NCI-H1930 (cell line): ENCODE data around the gene ASXL1.
"Not testable (repeated sequence)": the region's sequence is repeated elsewhere in the genome, so short reads cannot be mapped to it uniquely, and the experiment has no call there.

Source experiments
- DNase-seq, 2 experiments: peaks; one replicate each; lab custom pipeline; 2025; lab: John Stamatoyannopoulos, UW

ASXL1 gene

DNA sequence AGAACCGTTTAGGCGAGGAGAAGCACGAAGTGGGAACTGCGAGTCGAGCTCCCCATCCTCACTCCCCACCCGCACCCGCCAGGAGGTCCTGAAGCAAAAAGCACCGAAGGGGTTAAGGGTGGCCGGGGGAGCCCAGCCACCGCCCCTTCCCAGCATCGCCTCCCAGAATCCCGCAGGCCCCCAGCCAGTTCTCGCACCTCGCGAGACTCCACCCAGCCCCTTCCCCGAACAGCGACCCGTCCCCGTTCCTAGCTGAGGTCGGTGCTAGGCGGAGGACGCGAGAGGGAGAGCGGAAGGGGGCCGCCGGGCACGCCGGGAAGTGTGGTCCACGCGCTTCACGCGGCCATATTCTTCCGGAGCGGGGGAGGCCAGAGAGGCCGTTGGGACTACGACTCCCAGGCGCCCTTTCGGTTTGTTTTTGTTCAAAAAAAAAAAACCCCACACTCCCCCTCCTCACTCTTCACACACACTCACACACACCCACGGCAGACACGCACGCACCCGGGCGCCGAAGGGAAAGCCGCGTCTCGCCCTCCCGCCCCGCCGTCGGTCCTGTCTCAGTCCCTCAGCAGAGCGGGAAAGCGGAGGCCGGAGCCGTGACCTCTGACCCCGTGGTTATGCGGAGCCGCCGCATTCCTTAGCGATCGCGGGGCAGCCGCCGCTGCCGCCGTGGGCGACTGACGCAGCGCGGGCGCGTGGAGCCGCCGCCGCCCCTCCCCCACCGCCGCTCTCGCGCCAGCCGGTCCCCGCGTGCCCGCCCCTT is at the start of gene ASXL1:
ASXL1 (plus strand) TSS at position 463 of the 763 bp plus-strand sequence. CDS start 445 bp downstream, outside the sequence.
- peak; percentile 99 for DNase-seq

- DNase-seq = no peak
Observed at GRCh38 chr20:32312718-32313424, 45.3 kb upstream of the ASXL1 start.

DNA sequence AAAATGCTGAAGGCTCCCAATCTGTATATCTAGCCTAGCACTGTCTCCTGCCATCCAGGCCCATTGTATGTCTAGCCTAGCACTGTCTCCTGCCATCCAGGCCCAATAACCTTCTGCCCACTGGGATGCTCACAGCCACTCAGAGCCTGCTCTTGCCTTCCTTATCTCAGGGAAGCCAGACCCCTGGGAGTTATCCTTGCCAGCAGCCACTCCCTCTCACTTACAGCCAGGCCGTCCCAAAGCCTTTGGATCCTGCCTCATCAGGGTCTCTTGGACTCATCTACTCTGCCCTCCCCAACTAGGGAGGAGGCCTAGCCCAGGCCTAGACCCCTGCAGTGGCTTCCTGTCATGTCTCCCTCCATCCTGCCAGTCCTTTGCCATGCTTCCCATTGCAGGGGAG is 43.4 kb upstream of the ASXL1 start:
- no peak for DNase-seq

DNA sequence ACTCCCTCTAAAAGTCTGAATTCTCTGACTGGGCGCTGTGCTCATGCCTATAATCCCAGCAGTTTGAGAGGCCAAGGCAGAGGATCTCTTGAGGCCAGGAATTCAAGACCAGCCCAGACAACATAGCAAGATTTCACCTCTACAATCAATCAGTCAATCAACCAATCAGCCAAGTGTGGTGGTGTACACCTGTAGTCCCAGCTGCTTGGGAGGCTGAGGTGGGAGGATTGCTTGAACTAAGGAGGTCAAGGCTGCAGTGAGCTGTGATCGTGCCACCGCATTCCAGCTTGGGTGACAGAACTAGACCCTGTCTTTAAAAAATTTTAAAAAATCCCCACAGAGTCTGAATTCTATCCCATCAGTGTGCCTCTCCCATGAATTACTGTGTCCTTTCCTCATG is 42.7 kb upstream of the ASXL1 start:
- DNase-seq = no peak

DNA sequence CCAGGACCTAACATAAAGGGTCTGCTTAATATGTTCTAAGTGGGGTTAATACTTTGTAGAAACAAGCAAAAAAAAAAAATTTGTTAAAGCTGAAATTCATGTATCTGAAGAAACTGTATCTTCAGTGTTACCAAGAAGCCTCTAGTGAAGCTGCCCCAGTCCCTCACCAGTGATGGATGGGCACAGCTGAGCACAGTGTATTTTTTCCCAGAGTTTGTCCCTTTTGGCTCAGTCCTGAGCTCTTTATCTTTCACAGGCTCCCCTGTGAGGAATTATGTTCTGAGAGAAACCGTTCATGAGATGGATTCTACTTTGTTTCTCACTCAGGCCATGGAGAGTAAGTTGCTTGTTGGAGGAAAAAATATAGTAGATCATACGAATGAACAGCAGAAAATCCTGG is 42.2 kb upstream of the ASXL1 start:
- no peak for DNase-seq

DNA sequence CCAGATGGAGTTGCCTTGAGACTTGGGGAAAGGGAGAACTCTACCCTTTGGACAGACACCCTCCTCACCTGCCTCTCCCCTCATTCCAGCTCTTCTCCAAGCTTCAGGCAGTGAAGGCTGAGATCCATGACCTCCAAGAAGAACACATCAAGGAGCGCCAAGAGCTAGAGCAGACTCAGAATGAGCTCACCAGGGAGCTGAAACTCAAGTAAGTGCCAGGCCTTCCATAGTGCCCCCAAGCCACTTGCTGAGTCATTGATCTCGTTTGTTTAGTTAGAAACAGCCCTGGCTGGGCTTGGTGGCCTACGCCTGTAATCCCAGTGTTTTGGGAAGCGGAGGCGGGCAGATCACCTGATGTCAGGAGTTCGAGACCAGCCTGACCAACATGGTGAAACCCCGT is 41.5 kb upstream of the ASXL1 start:
- no peak for DNase-seq

GRCh38 chr20:32319100-32319499 is 39.0 kb upstream of the ASXL1 start:
- no peak for DNase-seq

DNA sequence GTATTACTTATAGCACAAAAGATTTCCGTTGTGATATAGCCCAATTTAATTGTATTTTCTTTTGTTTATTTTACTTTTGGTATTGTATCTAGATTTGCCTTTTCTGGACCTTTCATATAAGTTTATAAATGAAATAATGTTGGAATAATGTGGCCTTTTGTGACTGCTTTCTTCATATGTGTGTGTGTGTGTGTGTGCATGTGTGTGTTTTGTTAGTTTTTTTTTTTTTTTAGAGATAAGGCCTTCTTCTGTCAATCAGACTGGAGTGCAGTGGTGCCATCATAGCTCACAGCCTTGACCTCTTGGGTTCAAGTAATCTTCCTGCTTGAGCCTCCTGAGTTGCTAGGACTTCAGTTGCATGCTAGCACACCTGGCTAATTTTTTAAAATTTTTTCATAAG is 37.8 kb upstream of the ASXL1 start:
- no peak for DNase-seq

DNA sequence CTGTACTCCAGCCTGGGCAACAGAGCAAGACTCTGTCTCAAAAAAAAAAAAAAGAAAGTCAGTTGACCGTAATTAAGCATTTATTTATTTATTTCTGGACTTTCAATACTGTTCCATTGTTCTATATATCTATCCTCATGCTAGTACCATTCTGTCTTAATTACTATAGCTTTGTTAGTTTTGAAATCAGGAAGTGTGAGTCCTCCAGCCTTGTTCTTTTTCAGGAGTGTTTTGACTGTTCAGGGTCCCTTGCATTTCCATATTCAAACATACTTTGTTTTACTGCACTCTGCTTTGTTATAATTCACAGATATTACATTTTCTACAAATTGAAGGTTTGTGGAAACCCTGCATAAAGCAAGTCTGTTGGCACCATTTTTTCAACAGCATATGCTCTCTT is 36.7 kb upstream of the ASXL1 start:
- no peak for DNase-seq

DNA sequence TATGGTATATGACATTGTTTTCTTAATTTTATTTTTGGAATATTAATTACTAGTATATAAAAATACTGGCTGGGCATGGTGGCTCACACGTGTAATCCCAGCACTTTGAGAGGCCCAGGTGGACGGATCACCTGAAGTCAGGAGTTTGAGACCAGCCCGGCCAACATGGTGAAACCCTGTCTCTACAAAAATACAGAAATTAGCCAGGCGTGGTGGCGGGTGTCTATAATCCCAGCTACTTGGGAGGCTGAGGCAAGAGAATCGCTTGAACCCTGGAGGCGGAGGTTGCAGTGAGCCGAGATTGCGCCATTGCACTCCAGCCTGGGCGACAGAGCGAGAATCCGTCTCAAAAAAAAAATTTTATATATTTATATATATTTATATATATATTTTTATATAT is 35.9 kb upstream of the ASXL1 start:
- DNase-seq = not testable (repeated sequence)

DNA sequence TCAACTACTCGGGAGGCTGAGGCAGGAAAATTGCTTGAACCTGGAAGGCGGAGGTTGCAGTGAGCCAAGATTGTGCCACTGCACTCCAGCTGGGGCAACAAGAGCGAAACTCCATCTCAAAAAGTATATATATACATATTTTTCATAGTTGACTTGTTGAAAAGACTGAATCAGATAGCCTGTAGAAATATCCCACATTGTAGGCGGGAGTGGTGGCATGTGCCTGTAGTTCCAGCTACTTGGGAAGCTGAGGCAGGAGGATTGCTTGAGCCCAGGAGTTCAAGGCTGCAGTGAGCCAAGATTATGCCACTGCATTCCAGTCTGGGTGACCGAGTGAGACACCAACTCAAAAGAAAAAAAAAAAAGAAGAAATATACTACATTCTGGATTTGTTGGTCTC is 34.4 kb upstream of the ASXL1 start:
- not testable (repeated sequence) for DNase-seq

DNA sequence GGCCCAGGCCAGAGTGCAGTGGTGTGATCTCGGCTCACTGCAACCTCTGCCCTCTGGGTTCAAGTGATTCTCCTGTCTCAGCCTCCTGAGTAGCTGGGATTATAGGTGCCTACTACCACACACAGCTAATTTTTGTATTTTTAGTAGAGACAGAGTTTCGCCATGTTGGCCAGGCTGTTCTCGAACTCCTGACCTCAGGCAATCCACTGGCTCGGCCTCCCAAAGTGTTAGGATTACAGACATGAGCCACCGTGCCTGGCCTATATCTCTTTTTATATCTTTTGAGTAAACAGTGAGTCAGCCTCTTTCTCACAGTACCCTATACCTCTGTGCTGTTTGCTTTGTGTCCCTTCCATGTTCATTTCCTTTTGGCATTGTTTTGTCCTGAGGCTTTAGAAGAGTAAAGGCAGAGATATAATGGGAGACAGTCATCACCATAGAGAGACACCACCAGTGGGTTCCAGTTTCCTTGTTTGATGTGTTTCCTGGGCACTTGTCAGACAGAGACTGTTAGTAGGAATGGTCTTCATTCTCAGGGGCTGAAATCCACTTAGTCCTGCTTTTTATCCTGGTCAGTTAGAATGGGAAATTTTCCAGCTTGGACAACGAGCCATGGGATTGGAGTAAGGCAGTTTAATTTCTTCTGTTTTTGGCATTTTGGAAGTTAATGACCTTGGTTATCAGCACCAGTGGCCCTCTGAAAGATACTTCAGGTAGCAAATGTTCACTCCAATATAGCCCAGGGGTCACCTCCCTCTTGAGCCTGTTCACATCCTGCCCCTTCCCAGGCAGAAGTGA is 32.2 kb upstream of the ASXL1 start:
- peak; percentile 83 to 87 for DNase-seq

GRCh38 chr20:32326504-32326845 is 31.7 kb upstream of the ASXL1 start:
- DNase-seq = peak; percentile 74 to 84

GRCh38 chr20:32327087-32327681 is 30.9 kb upstream of the ASXL1 start:
- DNase-seq = no peak

DNA sequence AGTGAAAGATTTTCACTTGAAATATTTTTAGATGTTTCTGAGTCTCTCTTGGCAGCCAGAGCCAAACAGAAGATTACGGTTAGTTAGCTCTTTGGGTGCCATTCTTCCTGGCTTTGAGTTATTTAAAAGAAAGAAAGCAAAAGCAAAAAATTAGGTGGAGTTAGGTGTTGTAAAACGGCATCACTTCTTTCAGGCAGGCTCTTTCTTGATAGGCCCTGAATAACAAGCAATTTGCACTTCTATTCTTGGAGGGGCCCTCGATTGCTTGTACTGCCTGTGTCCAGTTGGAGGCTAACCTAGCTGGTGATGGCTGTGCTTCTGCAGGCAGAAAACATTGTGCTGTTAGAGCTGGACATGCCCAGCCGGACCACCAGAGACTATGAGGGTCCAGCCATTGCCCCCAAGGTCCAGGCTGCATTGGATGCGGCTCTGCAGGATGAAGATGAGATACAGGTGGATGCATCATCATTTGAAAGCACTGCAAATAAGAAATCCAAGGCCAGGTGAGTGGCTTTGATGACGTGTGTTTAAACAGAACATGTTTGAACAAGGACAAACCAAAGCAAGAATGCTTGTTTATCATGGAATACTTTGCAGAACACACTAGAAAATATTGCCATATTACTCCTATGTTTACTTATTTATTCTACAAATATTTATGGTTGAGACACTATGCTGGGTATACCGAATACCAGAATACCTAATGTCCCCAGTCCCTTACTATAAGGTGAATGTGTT is 28.1 kb upstream of the ASXL1 start:
- DNase-seq = peak in 1 of 2 experiments; percentile 43

DNA sequence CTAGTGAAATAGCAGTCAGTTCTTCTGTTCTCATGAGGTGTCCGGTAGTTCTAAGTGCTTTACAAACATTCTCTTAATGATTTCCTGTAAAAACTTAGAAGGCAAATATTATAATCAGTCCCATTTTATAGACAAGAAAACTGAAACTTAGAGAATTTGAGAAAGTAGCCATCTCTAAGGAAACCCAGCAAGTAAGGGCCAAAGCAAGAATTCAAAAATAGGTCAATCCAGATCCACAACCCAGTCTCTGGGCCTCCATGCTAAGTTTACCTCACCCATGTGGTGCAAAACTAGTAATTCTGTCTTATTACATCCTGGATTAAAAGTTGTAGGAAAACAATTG is 27.6 kb upstream of the ASXL1 start:
- no peak for DNase-seq

GRCh38 chr20:32332614-32333013 is 25.5 kb upstream of the ASXL1 start:
- no peak for DNase-seq

DNA sequence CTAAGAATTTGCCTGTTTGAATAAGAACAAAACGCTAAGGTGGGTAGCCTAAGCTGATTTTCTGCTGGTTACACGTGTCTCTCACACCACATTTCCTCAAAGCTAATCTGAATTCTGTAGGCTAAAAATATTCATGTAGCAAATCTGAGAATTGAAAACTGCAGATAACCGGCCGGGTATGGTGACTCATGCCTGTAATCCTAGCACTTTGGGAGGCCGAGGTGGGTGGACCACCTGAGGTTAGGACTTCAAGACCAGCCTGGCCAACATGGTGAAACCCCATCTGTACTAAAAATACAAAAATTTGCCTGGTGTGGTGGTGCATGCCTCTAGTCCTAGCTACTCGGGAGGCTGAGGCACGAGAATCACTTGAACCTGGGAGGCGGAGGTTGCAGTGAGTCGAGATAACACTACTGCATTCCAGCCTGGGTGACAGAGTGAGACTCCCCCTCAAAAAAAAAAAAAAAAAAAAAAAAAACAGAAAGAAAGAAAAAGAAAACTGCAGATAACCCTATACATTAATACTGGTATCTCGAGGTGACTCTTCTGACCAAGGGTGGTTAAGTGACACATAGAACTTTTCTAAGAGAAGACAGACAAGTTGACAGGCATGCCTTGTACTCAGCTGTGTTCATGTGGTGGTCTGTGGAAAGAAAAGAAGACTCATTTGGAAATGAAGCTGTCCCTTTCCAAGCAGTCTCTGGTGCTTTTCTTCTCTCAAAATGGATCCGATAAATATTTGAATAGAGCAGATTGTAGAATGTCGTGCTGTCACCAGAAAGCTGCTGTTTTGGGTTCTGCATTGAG is 24.7 kb upstream of the ASXL1 start:
- DNase-seq = no peak

- DNase-seq = no peak
Observed at GRCh38 chr20:32333988-32334885, 23.9 kb upstream of the ASXL1 start.

- DNase-seq = no peak
Observed at GRCh38 chr20:32336918-32337347, 21.2 kb upstream of the ASXL1 start.
